Activated CD8-positive, alpha-beta T cell treated with anti-CD3 and anti-CD28 coated beads for 36 hours (primary cell): Measurements from ENCODE around the gene SUGCT. TPM values are rescaled to one million over a fixed set of nuclear protein-coding genes. Genes with fewer than 3 reads are reported as not detected.

Source experiments
- ATAC-seq: fragments of 200-7000 bp; cut with Tn5 transposase; one replicate; pipeline ENCODE4 v1.10.0; 2021; ENCODE audit warnings: mild to moderate bottlenecking, moderate library complexity
- CTCF ChIA-PET: fragments of 350-600 bp; sonication (Branson Sonifier 250); formaldehyde crosslinking; loops from one replicate; lab custom pipeline; 2021; ENCODE audit warnings: antibody characterized with exemption; lab: Charles Lee
- POLR2A ChIA-PET: fragments of 350-600 bp; sonication (Branson Sonifier 250); formaldehyde crosslinking; loops from one replicate; lab custom pipeline; 2021; ENCODE audit warnings: antibody characterized with exemption; lab: Charles Lee
- DNase-seq: peaks from one replicate; pipeline ENCODE4 v3.0.0-alpha.2; 2020
- H3K27ac Mint-ChIP-seq: one replicate; pipeline ENCODE4 v1.8.0; 2021; ENCODE audit warnings: mild to moderate bottlenecking, mixed read lengths
- H3K27me3 Mint-ChIP-seq: one replicate; pipeline ENCODE4 v1.8.0; 2021; ENCODE audit warnings: mixed read lengths
- H3K36me3 Mint-ChIP-seq: one replicate; pipeline ENCODE4 v1.8.0; 2021; ENCODE audit warnings: low read depth, mixed read lengths
- H3K4me1 Mint-ChIP-seq: one replicate; pipeline ENCODE4 v1.8.0; 2021; ENCODE audit warnings: low read depth, mixed read lengths
- H3K4me3 Mint-ChIP-seq: one replicate; pipeline ENCODE4 v1.8.0; 2021; ENCODE audit warnings: mild to moderate bottlenecking, moderate library complexity, mixed read lengths
- H3K9me3 Mint-ChIP-seq: one replicate; pipeline ENCODE4 v1.8.0; 2021; ENCODE audit warnings: mixed read lengths
- intact Hi-C: fragments of 100-400 bp; cut with micrococcal nuclease; formaldehyde crosslinking; loops from one replicate; pipeline ENCODE4 v1.10.0; 2022
- total RNA-seq, 2 experiments: library from RNA; stranded (reverse); gene quantifications; one replicate each; pipeline ENCODE4 v1.2.3, GENCODE V29; 2021
- TF ChIP-seq, protein P1 (sequence below): fragments of 200-600 bp; IDR thresholded peaks from one replicate; pipeline ENCODE4 v1.8.0; 2022; ENCODE audit warnings: antibody characterized with exemption, mild to moderate bottlenecking

Gene SUGCT
- total RNA-seq, 2 experiments from 2014 or later: 1.6 to 2.0 TPM

- DNase-seq (no peak), ATAC-seq (no peak)
- CTCF ChIA-PET: no interaction called here
- intact Hi-C loops: no loop called here
- Mint-ChIP-seq H3K4me3 (no peak overlapping the region), H3K27me3 (no peaks in the 10 kb centered on the region), H3K27ac (no peak overlapping the region), H3K9me3 (no peaks in the 10 kb centered on the region), H3K36me3 (no peaks in the 10 kb centered on the region), H3K4me1 (no peaks in the 10 kb centered on the region)
- TF ChIP-seq, protein P1, sequence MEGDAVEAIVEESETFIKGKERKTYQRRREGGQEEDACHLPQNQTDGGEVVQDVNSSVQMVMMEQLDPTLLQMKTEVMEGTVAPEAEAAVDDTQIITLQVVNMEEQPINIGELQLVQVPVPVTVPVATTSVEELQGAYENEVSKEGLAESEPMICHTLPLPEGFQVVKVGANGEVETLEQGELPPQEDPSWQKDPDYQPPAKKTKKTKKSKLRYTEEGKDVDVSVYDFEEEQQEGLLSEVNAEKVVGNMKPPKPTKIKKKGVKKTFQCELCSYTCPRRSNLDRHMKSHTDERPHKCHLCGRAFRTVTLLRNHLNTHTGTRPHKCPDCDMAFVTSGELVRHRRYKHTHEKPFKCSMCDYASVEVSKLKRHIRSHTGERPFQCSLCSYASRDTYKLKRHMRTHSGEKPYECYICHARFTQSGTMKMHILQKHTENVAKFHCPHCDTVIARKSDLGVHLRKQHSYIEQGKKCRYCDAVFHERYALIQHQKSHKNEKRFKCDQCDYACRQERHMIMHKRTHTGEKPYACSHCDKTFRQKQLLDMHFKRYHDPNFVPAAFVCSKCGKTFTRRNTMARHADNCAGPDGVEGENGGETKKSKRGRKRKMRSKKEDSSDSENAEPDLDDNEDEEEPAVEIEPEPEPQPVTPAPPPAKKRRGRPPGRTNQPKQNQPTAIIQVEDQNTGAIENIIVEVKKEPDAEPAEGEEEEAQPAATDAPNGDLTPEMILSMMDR: no peak
- POLR2A ChIA-PET: no interaction called here
Observed at GRCh38 chr7:40865441-40866233, 730.8 kb downstream of the SUGCT start.

GRCh38 chr7:40866601-40867000, 731.8 kb downstream of the SUGCT start:
- ATAC-seq: no peak
- Mint-ChIP-seq H3K36me3 (no peaks in the 10 kb centered on the region), H3K4me1 (no peaks in the 10 kb centered on the region), H3K27ac (no peak overlapping the region), H3K4me3 (no peak overlapping the region), H3K9me3 (no peaks in the 10 kb centered on the region), H3K27me3 (no peaks in the 10 kb centered on the region)
- TF ChIP-seq, protein P1: no peak
- CTCF ChIA-PET: no interaction called here
- POLR2A ChIA-PET: no interaction called here
- no peak for DNase-seq
- intact Hi-C loops: no loop called here

GRCh38 chr7:40870108-40870507, 735.3 kb downstream of the SUGCT start:
- Mint-ChIP-seq H3K4me3 (no peak overlapping the region), H3K9me3 (no peaks in the 10 kb centered on the region), H3K27me3 (no peaks in the 10 kb centered on the region), H3K36me3 (no peaks in the 10 kb centered on the region), H3K4me1 (no peaks in the 10 kb centered on the region), H3K27ac (no peak overlapping the region)
- CTCF ChIA-PET: no interaction called here
- POLR2A ChIA-PET: no interaction called here
- intact Hi-C loops: no loop called here
- ATAC-seq: no peak
- DNase-seq: no peak
- TF ChIP-seq, protein P1: no peak

- TF ChIP-seq, protein P1: no peak
- Mint-ChIP-seq H3K4me3 (no peak overlapping the region), H3K27ac (no peak overlapping the region), H3K4me1 (no peaks in the 10 kb centered on the region), H3K36me3 (no peaks in the 10 kb centered on the region), H3K27me3 (no peaks in the 10 kb centered on the region), H3K9me3 (no peaks in the 10 kb centered on the region)
- ATAC-seq (no peak), DNase-seq (no peak)
- intact Hi-C loops: no loop called here
- POLR2A ChIA-PET: no interaction called here
- CTCF ChIA-PET: no interaction called here
Observed at GRCh38 chr7:40873248-40873647, 738.4 kb downstream of the SUGCT start.

DNA sequence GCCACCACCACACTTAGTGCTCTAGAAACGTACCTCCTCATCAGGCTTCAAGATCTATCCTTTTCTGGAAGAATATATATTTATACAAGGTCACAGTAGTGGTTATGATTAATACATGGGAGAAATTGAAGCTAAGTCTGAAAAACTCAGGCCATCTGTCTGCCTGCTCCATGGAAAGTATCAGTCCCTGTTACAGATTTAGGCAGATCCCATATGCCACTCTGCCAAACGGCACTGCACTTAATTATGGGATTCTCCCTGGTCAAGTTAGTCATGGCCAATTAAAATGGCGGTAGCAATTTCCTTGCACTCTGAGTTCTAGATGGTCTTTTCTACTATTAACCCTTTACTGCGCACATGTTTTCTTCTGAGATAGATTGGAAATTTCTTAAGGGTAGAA, 740.0 kb downstream of the SUGCT start:
- Mint-ChIP-seq H3K27ac (no peak overlapping the region), H3K9me3 (no peaks in the 10 kb centered on the region), H3K4me1 (no peaks in the 10 kb centered on the region), H3K4me3 (no peak overlapping the region), H3K36me3 (no peaks in the 10 kb centered on the region), H3K27me3 (no peaks in the 10 kb centered on the region)
- DNase-seq: no peak
- CTCF ChIA-PET: no interaction called here
- intact Hi-C loops: no loop called here
- ATAC-seq: no peak
- POLR2A ChIA-PET: interaction anchor here (0.6 kb wide), 1 partner anchor 695 kb away, joined by 4 read pairs; no protein-coding TSS in a partner anchor
- TF ChIP-seq, protein P1: no peak
